ENCODE measurements around the gene COQ8B.
"Not testable (repeated sequence)": the region's sequence is repeated elsewhere in the genome, so short reads cannot be mapped to it uniquely, and the experiment has no call there.

The COQ8B gene

DNA sequence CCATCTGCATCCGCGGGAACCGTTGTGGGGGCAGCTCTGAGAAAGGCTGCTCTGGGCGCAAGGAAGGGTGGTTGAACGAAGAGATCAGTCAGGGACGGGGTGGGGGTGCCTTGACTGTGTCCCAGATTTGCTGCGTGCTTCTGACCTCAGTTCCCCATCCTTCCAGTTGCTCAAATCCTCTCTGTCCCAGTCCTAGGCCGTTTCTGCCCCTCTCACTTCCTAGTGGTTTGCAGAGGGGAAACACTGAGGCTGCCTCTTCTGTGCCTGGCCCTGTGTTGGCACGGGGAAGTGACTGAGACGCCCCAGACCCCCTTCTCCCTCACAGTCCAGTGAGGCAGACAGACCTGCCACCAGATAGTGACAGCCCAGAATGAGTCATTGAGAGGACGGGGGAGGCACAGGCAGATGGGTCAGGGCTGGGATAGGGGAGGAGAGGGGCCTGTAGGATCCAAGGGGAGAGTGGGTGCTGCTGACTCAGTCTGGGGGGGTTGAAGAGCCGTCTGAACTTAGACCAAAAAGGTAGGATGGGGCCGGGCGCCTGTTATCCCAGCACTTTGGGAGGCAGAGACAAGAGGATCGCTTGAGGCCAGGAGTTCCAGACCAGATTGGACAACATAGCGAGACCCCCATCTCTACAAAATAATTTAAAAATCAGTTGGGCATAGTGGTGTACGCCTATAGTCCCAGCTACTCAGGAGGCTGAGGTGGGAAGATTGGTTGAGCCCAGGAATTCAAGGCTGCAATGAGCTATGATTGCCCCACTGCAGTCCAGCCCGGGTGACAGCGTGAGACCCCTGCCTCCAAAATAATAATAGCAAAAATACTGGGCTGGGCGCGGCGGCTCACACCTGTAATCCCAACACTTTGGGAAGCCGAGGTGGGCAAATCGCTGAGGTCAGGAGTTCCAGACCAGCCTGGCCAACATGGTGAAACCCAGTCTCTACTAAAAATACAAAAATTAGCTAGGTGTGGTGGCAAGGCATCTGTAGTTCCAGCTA lies 52.7 kb downstream of the COQ8B start:
- peak; percentile 18 for DNase-seq

DNA sequence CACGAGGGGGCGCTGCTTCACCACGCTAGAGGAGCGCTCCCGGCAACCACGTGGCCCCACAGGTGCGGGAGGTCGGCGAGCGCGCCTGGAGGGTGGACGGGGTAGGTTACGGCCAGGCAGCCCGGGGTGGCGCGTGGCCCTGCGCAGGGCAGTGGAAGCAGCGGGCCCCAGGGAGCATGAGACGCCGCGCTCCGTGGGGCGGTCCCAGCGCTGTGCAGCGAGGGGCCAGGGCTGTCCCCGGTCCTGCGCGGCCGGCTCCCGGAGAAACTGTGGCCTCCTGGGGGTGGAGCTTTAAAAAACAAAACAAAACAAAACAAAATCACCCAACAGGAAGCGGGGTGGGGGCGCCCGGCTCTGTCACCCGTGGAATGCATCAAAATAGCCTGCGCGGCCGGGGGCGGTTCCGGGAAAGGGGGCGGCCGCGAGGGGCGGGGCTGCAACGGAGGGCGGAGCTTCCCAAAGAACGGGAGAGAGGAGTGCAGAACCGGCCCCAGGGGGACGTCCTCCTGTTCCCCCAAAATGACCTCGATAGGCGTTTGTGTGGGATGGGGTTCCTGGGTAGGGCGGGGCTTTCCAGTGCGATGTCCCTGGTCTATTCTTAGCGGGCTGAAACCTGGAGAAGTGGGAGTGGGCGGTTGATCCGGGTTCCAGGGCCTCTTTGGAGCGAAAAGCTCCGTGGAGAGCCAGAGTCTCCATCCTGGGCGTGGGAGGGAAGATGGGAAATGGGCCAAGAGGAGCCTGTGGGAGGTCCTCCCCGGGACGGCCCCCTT lies 53.6 kb downstream of the COQ8B start:
- DNase-seq = peak; percentile 91

DNA sequence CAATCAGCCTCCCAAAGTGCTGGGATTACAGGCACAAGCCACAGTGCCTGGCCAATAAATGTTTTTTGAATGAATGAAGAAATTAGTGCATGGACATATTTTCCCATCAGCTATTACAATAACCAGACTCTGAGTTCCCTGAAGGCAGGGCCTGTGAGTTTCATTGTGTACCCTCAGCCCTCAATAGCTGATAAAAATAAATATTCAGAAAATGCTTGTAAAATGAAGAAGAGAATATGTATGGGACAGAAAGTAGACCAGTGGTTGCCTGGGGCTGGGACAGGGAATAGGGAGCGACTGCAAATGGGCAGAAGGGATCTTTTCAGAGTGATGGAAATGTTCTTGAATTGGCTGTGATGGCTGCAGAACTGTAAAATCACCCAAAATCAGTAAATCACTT lies 55.1 kb downstream of the COQ8B start:
- DNase-seq = no peak

DNA sequence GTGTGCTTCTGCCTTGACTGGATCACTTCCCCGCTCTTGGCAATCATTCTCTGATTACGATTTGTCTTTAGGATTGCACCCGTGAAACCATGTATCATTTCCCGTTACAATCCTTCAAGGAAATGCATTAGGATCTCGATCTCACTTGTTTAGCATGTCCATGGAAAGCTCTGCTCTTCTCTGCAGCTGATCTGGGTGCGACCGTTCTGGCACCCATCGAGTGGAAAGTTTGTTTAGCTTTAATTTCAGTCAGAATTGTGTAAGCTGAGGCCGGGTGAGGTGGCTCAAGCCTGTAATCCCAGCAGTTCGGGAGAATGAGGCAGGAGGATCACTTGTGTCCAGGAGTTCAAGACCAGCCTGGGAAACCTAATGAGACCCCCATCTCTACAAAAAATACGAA lies 57.1 kb downstream of the COQ8B start:
- DNase-seq = no peak

DNA sequence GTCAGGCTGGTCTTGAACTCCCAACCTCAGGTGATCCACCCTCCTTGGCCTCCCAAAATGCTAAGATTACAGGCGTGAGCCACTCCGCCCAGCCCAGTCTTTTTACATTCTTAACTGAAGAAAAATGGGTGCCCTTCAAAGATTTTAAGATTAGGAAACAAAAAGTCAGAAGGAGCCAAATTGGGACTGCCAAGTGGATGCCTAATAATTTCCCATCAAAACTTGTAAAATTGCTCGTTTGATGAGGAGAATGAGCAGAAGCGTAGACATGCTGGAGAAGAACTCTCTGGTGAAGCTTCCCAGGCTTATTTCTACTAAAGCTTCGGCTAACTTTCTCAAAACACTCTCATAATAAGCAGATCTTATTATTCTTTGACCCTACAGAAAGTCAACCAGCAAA lies 57.6 kb downstream of the COQ8B start:
- no peak for DNase-seq

DNA sequence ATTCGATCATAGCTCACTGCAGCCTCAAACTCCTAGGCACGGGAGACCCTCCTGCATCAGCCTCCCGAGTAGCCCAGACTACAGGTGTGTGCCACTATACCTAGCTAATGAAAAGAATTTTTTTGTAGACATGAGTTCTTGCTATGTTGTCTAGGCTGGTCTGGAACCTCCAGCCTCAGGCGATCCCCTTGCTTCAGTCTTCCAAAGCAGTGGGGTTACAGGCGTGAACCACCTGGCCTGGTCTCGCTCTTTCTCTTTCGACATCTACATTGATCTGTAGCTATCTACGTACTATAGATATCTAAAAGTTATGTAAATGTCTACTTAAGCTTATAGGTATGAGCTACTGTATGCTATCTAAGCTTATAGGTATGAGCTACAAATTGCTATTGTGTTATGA lies 58.7 kb downstream of the COQ8B start:
- DNase-seq = no peak

DNA sequence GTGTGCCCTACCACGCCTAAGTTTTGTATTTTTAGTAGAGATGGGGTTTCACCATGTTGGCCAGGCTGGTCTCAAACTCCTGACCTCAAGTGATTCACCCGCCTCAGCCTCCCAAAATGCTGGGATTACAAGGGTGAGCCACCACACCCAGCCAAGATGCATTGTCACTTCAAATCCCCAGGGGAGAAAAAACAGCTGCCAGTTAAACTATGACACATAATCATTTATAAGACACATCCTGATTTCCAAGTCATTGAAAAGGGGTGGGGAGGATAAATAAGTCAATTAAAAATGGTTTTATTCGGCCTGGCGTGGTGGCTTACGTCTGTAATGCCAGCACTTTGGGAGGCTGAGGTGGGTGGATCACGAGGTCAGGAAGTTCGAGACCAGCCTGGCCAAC lies 61.0 kb downstream of the COQ8B start:
- DNase-seq = not testable (repeated sequence)

DNA sequence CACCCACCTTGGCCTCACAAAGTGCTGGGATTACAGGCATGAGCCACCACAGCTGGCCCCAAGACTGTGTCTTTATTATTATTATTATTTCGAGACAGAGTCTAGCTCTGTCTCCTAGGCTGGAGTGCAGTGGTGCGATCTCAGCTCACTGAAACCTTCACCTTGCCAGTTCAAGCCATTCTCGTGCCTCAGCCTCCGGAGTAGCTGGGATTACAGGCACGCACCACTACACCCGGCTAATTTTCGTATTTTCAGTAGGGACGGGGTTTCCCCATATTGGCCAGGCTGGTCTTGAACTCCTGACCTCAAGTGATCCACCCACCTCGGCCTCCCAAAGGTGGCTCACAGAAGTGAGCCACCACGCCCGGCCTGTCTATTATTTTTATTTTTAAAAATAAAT lies 64.4 kb downstream of the COQ8B start:
- not testable (repeated sequence) for DNase-seq

DNA sequence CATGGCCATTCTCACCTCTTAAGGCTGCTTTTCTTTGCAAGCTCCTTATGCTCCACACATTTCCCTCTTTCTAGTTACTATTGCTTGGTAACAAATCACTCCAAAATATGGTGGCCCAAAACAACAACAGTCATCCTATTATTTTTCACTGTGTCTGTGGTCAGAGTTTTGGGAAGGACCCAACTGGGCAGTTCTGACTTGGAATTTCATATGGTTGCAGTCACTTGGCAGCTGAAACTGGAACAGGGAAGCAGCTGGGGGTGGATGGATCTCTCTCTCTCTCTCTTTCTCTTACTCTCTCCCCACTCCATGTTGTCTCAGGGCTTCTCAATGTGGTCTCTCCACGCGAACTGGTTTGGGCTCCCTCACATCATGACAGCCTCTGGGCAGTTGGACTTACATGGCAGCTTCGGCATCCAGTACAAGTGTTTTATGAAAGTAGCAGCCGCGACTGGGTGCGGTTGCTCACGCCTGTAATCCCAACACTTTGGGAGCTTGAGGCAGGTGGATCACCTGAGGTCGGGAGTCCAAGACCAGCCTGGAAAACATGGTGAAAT lies 65.9 kb downstream of the COQ8B start:
- DNase-seq = no peak

DNA sequence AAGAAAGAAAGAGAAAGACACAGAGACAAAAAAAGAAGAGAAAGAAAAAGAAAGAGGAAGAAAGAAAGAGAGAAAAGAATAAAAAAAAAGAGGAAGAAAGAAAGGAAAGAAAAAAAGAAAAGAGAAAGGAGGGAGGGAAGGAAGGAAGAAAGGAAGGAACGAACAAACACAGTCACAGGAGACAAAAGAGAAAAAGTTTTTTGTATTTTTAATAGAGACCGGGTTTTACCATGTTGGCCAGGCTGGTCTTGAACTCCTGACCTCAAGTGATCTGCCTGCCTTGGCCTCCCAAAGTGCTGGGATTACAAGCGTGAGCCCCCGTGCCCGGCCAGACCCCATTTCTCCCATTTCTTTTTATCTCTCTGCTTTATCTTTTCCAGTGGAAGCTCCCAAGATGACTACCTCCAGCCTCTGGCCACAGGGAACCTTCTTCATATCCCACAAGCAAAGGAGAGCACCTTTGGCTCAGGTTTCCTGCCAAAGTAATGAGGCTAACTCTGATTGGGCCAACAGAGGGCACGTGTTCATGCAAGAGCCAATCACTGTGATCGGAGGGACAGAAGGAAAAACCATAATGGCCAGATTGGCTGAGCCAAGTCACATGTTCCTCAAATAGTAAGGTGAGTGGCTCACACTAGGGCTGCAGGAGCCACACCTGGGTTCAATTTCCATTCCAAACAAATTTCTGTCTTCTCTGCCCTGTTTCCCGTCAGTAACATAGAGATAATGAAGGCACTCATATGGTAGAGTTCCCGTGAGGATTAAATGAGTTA lies 66.6 kb downstream of the COQ8B start:
- DNase-seq = not testable (repeated sequence)

DNA sequence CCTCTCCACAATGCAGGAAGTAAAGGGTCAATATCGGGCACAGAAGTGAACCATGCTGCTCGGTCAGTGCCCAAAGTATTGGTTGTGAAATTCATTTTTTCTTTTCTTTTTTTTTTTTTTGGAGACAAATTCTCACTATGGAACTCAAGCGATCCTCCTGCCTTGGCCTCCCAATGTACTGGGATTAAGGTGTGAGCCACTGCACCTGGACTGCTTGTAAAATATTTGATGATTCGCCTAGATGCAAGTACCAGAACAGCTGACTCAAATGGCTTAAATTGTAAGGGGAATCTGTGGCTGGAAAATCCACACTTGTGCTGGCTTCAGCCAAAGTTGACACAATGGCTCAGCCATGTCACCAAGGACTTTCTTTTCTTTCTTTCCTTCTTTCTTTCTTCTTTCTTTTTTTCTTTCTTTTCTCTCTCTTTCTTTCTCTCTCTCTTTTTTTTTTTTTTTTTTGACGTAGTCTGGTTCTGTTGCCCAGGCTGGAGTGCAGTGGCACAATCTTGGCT lies 69.9 kb downstream of the COQ8B start:
- DNase-seq = no peak

DNA sequence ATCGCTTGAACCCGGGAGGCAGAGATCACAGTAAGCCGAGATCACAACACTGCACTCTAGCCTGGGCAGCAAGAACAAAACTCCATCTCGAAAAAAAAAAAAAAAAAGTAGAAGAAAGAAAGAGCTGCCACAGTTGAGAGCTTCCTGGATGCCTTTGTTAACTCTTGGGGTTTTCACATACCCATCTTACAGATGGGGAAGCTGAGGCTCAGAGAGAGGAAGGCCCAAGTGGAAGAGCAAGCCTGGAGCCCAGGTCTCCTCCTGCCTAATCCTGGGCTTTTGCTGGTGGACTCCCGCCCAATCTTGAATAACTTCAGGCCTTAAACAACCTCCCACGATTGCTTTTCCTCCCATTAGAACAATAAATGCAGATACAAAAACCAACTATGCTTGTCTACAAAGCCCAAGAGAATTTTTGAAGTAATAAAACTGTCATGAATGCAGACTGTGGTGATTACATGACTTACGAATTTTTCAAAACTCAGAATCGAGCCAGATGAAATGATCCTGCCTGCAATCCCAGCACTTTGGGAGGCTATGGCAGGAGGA lies 73.9 kb downstream of the COQ8B start:
- DNase-seq = no peak

DNA sequence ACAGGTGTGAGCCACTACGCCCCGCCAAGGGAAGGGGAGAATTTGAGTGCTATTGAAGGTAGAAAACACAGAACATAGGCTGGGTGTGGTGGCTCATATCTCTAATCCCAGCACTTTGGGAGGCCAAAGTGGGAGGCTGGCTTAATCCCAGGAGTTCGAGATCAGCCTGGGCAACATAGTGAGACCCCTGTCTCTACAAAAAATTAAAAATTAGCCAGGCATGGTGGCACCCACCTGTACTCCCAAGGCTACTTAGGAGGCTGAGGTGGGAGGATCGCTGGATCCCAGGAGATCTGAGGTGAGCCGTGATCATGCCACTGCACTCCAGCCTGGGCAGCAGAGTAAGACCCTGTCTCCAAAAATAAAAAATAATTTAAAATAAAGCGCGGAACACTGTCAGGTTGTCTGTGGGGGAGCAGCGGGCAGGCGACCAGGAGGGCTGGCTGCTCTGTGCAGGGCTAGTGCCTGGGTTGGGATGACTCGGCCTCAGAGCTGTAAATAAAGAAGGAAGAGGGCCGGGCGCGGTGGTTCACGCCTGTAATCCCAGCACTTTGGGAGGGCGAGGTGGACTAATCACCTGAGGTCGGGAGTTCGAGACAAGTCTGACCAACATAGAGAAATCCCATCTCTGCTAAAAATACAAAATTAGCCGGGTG lies 74.5 kb downstream of the COQ8B start:
- no peak for DNase-seq
